Neuronal stem cell (in vitro differentiated cells): ENCODE results near the gene NAP1L5.

Source experiments
- DNase-seq: peaks from one replicate; pipeline ENCODE4 v3.0.0-alpha.2; 2013; ENCODE audit warnings: low spot score
- H2AFZ ChIP-seq: one replicate; pipeline ENCODE4 v1.6.1; 2013; ENCODE audit warnings: mild to moderate bottlenecking, low read length, inconsistent platforms
- H2AK5ac ChIP-seq: 2 replicates; pipeline ENCODE4 v1.6.1; 2013; ENCODE audit warnings: low read depth, mild to moderate bottlenecking, inconsistent platforms, low read length, moderate library complexity, mixed read lengths
- H2BK120ac ChIP-seq: 2 replicates; pipeline ENCODE4 v1.6.1; 2013; ENCODE audit warnings: low read depth, mild to moderate bottlenecking, inconsistent platforms, low read length, moderate library complexity, mixed read lengths
- H2BK12ac ChIP-seq: one replicate; pipeline ENCODE4 v1.6.1; 2013; ENCODE audit warnings: low read length, inconsistent platforms
- H2BK15ac ChIP-seq: 2 replicates; pipeline ENCODE4 v1.6.1; 2013; ENCODE audit warnings: mild to moderate bottlenecking, low read length, inconsistent platforms, mixed read lengths
- H2BK5ac ChIP-seq: one replicate; pipeline ENCODE4 v1.6.1; 2013; ENCODE audit warnings: inconsistent platforms, mild to moderate bottlenecking, low read length, moderate library complexity
- H3K14ac ChIP-seq: one replicate; pipeline ENCODE4 v1.6.1; 2013; ENCODE audit warnings: low read length, inconsistent platforms
- H3K18ac ChIP-seq: 2 replicates; pipeline ENCODE4 v1.6.1; 2013; ENCODE audit warnings: low read length, inconsistent platforms
- H3K23ac ChIP-seq: 2 replicates; pipeline ENCODE4 v1.6.1; 2013; ENCODE audit warnings: low read depth, mild to moderate bottlenecking, mixed read lengths, low read length, inconsistent platforms; ENCODE audit not compliant: poor library complexity
- H3K27ac ChIP-seq: replicated peaks from 3 replicates; pipeline ENCODE4 v1.5.1; 2013; ENCODE audit warnings: low read length, inconsistent platforms
- H3K27me3 ChIP-seq, 3 experiments: 2 replicates each; pipeline ENCODE4 v1.6.1; 2013; ENCODE audit warnings: low read length in 3 of 3, mild to moderate bottlenecking in 2 of 3, inconsistent platforms in 1 of 3, low read depth in 1 of 3, mixed read lengths in 1 of 3, moderate library complexity in 1 of 3; ENCODE audit not compliant: control insufficient read depth in 3 of 3, insufficient read depth in 3 of 3
- H3K36me3 ChIP-seq, 2 donors: replicated peaks in 1 of 2; 2 replicates each; pipeline ENCODE4 v1.6.1; 2013; ENCODE audit warnings: low read length in 2 of 2; ENCODE audit not compliant: control insufficient read depth in 2 of 2, insufficient read depth in 2 of 2
- H3K4ac ChIP-seq: 2 replicates; pipeline ENCODE4 v1.6.1; 2013; ENCODE audit warnings: inconsistent platforms, mild to moderate bottlenecking, low read length, moderate library complexity
- H3K4me1 ChIP-seq, 2 donors: 1 replicate in 1 of 2; 2 replicates in 1 of 2; pipeline ENCODE4 v1.6.1; 2013; ENCODE audit warnings: low read length in 2 of 2, low read depth in 1 of 2; ENCODE audit not compliant: control insufficient read depth in 2 of 2, insufficient read depth in 1 of 2
- H3K4me2 ChIP-seq: one replicate; pipeline ENCODE4 v1.6.1; 2013; ENCODE audit warnings: mild to moderate bottlenecking, low read length, inconsistent platforms; ENCODE audit not compliant: insufficient read depth, poor library complexity, severe bottlenecking
- H3K4me3 ChIP-seq, 2 donors: 2 replicates each; pipeline ENCODE4 v1.5.1; 2013; ENCODE audit warnings: low read length in 2 of 2, mild to moderate bottlenecking in 2 of 2, inconsistent platforms in 1 of 2, moderate library complexity in 1 of 2
- H3K79me1 ChIP-seq: one replicate; pipeline ENCODE4 v1.6.1; 2013; ENCODE audit warnings: low read depth, mild to moderate bottlenecking, inconsistent platforms, low read length, moderate library complexity
- H3K9ac ChIP-seq: one replicate; pipeline ENCODE4 v1.6.1; 2013; ENCODE audit warnings: mild to moderate bottlenecking, low read depth, low read length, inconsistent platforms; ENCODE audit not compliant: poor library complexity
- H3K9me3 ChIP-seq, 2 donors: replicated peaks in 1 of 2; 2 replicates each; pipeline versions ENCODE3 to v1.6.1; 2013; ENCODE audit warnings: low read length in 2 of 2, mild to moderate bottlenecking in 2 of 2, inconsistent platforms in 1 of 2, low read depth in 1 of 2, mixed read lengths in 1 of 2, moderate library complexity in 1 of 2; ENCODE audit not compliant: control insufficient read depth in 2 of 2, insufficient read depth in 1 of 2
- H4K8ac ChIP-seq: one replicate; pipeline ENCODE4 v1.6.1; 2013; ENCODE audit warnings: low read depth, mild to moderate bottlenecking, inconsistent platforms, low read length, moderate library complexity
- H4K91ac ChIP-seq: one replicate; pipeline ENCODE4 v1.6.1; 2013; ENCODE audit warnings: low read length, low read depth, mild to moderate bottlenecking, inconsistent platforms; ENCODE audit not compliant: poor library complexity
- WGBS, 2 donors: extraction: QIAGEN DNeasy Blood & Tissue Kit; methylation state at CpG; one replicate each; pipeline ENCODE4 v1.1.7; 2013; ENCODE audit warnings: missing lambda C conversion rate in 2 of 2, mixed read lengths in 1 of 2; ENCODE audit not compliant: insufficient read length in 2 of 2, insufficient replicate concordance in 1 of 2; ENCODE audit errors: extremely low coverage in 2 of 2; 5-methylcytosine and 5-hydroxymethylcytosine counted together

The NAP1L5 gene

GRCh38 chr4:88738180-88738579, 40.6 kb upstream of the NAP1L5 start:
- no peak overlapping the region for H3K4ac ChIP-seq
- H3K9ac ChIP-seq = no peak overlapping the region
- H2BK12ac ChIP-seq = no peak overlapping the region
- H3K9me3 ChIP-seq = no peaks in the 10 kb centered on the region
- H3K14ac ChIP-seq = no peak overlapping the region
- no peak overlapping the region for H3K23ac ChIP-seq
- H3K27me3 ChIP-seq = no peaks in the 10 kb centered on the region
- no peak overlapping the region for H3K18ac ChIP-seq
- no peak overlapping the region for H2AK5ac ChIP-seq
- no peak overlapping the region for H4K8ac ChIP-seq
- no peak overlapping the region for H2BK5ac ChIP-seq
- H2BK15ac ChIP-seq = no peak overlapping the region
- no peak overlapping the region for H3K27ac ChIP-seq
- H3K4me3 ChIP-seq = no peak overlapping the region
- no peak overlapping the region for H2BK120ac ChIP-seq
- peaks cover 0 to 8% of the 10 kb centered on the region in 2 donors for H3K4me1 ChIP-seq
- WGBS, 2 donors = no CpG with 5 or more reads among the region's 4 CpGs
- no peak for DNase-seq
- no peak overlapping the region for H4K91ac ChIP-seq
- H3K79me1 ChIP-seq = no peaks in the 10 kb centered on the region
- peaks cover 4 to 30% of the 10 kb centered on the region in 2 donors for H3K36me3 ChIP-seq
- no peak overlapping the region for H3K4me2 ChIP-seq
- no peak overlapping the region for H2AFZ ChIP-seq

GRCh38 chr4:88737307-88737941, 39.8 kb upstream of the NAP1L5 start:
- Histone ChIP-seq H3K79me1 (no peaks in the 10 kb centered on the region), H4K91ac (no peak overlapping the region), H3K27ac (no peak overlapping the region), H3K4me3 (no peak overlapping the region), H3K14ac (no peak overlapping the region), H2BK5ac (no peak overlapping the region), H3K4ac (no peak overlapping the region), H3K4me2 (no peak overlapping the region), H3K18ac (no peak overlapping the region), H3K23ac (no peak overlapping the region), H4K8ac (no peak overlapping the region), H3K9ac (no peak overlapping the region), H2AK5ac (no peak overlapping the region), H2BK15ac (no peak overlapping the region), H3K36me3 (peaks cover 4 to 30% of the 10 kb centered on the region in 2 donors), H2BK12ac (no peak overlapping the region), H3K27me3 (no peaks in the 10 kb centered on the region), H3K9me3 (no peaks in the 10 kb centered on the region), H3K4me1 (peaks cover 0 to 8% of the 10 kb centered on the region in 2 donors), H2AFZ (no peak overlapping the region), H2BK120ac (no peak overlapping the region)
- DNase-seq = no peak
- WGBS, 2 donors = no CpG with 5 or more reads among the region's 14 CpGs

GRCh38 chr4:88736264-88736663, 38.6 kb upstream of the NAP1L5 start:
- Histone ChIP-seq H2BK5ac (no peak overlapping the region), H2AFZ (no peak overlapping the region), H3K36me3 (peaks cover 4 to 38% of the 10 kb centered on the region in 2 donors), H2BK15ac (no peak overlapping the region), H3K27ac (no peak overlapping the region), H2AK5ac (no peak overlapping the region), H3K9ac (no peak overlapping the region), H3K4ac (no peak overlapping the region), H4K91ac (no peak overlapping the region), H3K4me3 (no peak overlapping the region), H2BK12ac (no peak overlapping the region), H3K79me1 (no peaks in the 10 kb centered on the region), H3K23ac (no peak overlapping the region), H3K4me1 (peaks cover 0 to 8% of the 10 kb centered on the region in 2 donors), H3K9me3 (no peaks in the 10 kb centered on the region), H3K14ac (no peak overlapping the region), H2BK120ac (no peak overlapping the region), H3K4me2 (no peak overlapping the region), H3K18ac (no peak overlapping the region), H4K8ac (no peak overlapping the region), H3K27me3 (no peaks in the 10 kb centered on the region)
- no CpG with 5 or more reads among the region's 3 CpGs for WGBS, 2 donors
- no peak for DNase-seq

- no CpG with 5 or more reads among the region's 1 CpG for WGBS, 2 donors
- Histone ChIP-seq H2AK5ac (no peak overlapping the region), H3K4me2 (no peak overlapping the region), H3K9ac (no peak overlapping the region), H2BK15ac (no peak overlapping the region), H3K36me3 (peaks cover 8 to 44% of the 10 kb centered on the region in 2 donors), H3K4me1 (peaks cover 0 to 8% of the 10 kb centered on the region in 2 donors), H3K9me3 (no peaks in the 10 kb centered on the region), H3K27ac (no peak overlapping the region), H3K14ac (no peak overlapping the region), H3K4ac (no peak overlapping the region), H2BK12ac (no peak overlapping the region), H3K4me3 (no peak overlapping the region), H4K8ac (no peak overlapping the region), H3K27me3 (no peaks in the 10 kb centered on the region), H3K23ac (no peak overlapping the region), H3K79me1 (no peaks in the 10 kb centered on the region), H3K18ac (no peak overlapping the region), H4K91ac (no peak overlapping the region), H2BK5ac (no peak overlapping the region), H2AFZ (no peak overlapping the region), H2BK120ac (no peak overlapping the region)
- DNase-seq = no peak
Measured at GRCh38 chr4:88735564-88735963, 37.9 kb upstream of the NAP1L5 start.
